SH-SY5Y (cell line): ENCODE results near the gene GLRX.

ENCODE experiments used
- GATA2 ChIP-seq: IDR thresholded peaks from 2 replicates; pipeline ENCODE4 v1.6.1; 2011; ENCODE audit warnings: mild to moderate bottlenecking, low read depth, low read length
- GATA3 ChIP-seq: IDR thresholded peaks from 2 replicates; pipeline ENCODE4 v1.6.1; 2011; ENCODE audit warnings: low read depth, mild to moderate bottlenecking, low read length, moderate library complexity

- TF ChIP-seq GATA3 (no peak), GATA2 (no peak)
Observed at GRCh38 chr5:95840956-95841705, 18.6 kb upstream of the GLRX start.
